Ovary (tissue), 3 donors: ENCODE measurements around the gene COG3.

Source experiments
- EP300 ChIP-seq: sonication (generic); formaldehyde crosslinking; IDR thresholded peaks from one replicate; pipeline ENCODE4 v1.6.1; 2017; ENCODE audit warnings: antibody characterized with exemption
- POLR2A ChIP-seq: fragments of 450-650 bp; IDR thresholded peaks from one replicate; pipeline ENCODE4 v1.6.1; 2017; ENCODE audit warnings: antibody characterized with exemption, mild to moderate bottlenecking, moderate library complexity
- TF ChIP-seq, protein P1 (sequence below), 3 donors: fragments of 450-650 bp in 2 of 3; fragments of 200-600 bp in 1 of 3; IDR thresholded peaks; one replicate each; pipeline versions ENCODE4 v1.5.1 to v1.8.0; 2016 to 2022; ENCODE audit warnings: antibody characterized with exemption in 3 of 3, mild to moderate bottlenecking in 1 of 3
- donor health status: DM: no; HTN: no; CAD: no.

GRCh38 chr13:45433381-45433790 lies 31.4 kb upstream of the COG3 start:
- no peak for TF ChIP-seq POLR2A
- TF ChIP-seq, protein P1, sequence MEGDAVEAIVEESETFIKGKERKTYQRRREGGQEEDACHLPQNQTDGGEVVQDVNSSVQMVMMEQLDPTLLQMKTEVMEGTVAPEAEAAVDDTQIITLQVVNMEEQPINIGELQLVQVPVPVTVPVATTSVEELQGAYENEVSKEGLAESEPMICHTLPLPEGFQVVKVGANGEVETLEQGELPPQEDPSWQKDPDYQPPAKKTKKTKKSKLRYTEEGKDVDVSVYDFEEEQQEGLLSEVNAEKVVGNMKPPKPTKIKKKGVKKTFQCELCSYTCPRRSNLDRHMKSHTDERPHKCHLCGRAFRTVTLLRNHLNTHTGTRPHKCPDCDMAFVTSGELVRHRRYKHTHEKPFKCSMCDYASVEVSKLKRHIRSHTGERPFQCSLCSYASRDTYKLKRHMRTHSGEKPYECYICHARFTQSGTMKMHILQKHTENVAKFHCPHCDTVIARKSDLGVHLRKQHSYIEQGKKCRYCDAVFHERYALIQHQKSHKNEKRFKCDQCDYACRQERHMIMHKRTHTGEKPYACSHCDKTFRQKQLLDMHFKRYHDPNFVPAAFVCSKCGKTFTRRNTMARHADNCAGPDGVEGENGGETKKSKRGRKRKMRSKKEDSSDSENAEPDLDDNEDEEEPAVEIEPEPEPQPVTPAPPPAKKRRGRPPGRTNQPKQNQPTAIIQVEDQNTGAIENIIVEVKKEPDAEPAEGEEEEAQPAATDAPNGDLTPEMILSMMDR (IDR thresholded peaks at IDR 0.05): no peak
- TF ChIP-seq EP300: no peak
